ENCODE measurements around the gene DOCK2. TPM values are rescaled to one million over a fixed set of nuclear protein-coding genes. Genes with fewer than 3 reads are reported as not detected.
A peak's percentile ranks its signal among the peaks of the same experiment; 100 is the strongest.

The DOCK2 gene
- total RNA-seq, 2 experiments from 2014 or later = 161 to 205 TPM

GRCh38 chr5:169979871-169980270, 342.8 kb downstream of the DOCK2 start:
- Histone ChIP-seq H3K9me3 (ENCODE audit: low read length) (no peaks in the 10 kb centered on the region), H3K4me1 (ENCODE audit: insufficient read depth, low read length, poor library complexity, severe bottlenecking) (no peaks in the 10 kb centered on the region), H3K4me3 (ENCODE audit: low read depth, low read length, poor library complexity, severe bottlenecking) (no peak overlapping the region), H3K27ac (ENCODE audit: low read depth, low read length, poor library complexity, severe bottlenecking) (no peak overlapping the region), H3K79me2 (ENCODE audit: insufficient read depth, low read depth, low read length) (no peaks in the 10 kb centered on the region), H2AFZ (ENCODE audit: low read length) (no peak overlapping the region), H4K20me1 (ENCODE audit: insufficient read depth, low read length) (no peaks in the 10 kb centered on the region), H3K4me2 (ENCODE audit: low read length) (no peak overlapping the region), H3K36me3 (ENCODE audit: insufficient read depth, low read length) (peaks cover 23% of the 10 kb centered on the region), H3K9me2 (ENCODE audit: insufficient read depth, low read length) (no peaks in the 10 kb centered on the region)
- DNase-seq (ENCODE audit: low spot score) = no peak
- ChIA-PET CTCF (ENCODE audit: unreplicated experiment) (interaction anchor here (0.6 kb wide), 1 partner anchor 42 kb away, joined by 3 read pairs; no protein-coding TSS in a partner anchor), POLR2A (no interaction called here)
- no peak for TF ChIP-seq EZH2phosphoT487 (IDR thresholded peaks at IDR 0.05; ENCODE audit: borderline replicate concordance, low read depth, low read length)
- BruUV-seq (replicated peaks) = no TSS peak
- intact Hi-C loops (cut with micrococcal nuclease; ENCODE audit: unreplicated experiment) = no loop called here

GRCh38 chr5:169980418-169981053, 343.5 kb downstream of the DOCK2 start, which contains the start of gene INSYN2B:
INSYN2B (minus strand) TSS chr5:169980495; CDS start chr5:169883898, 96,597 bp downstream.
- no peak within 1 kb of the TSS for H3K4me3 ChIP-seq (ENCODE audit: low read depth, low read length, poor library complexity, severe bottlenecking)
- peak; percentile 23 for DNase-seq (ENCODE audit: low spot score)
- no peak within 1 kb of the TSS for H3K4me2 ChIP-seq (ENCODE audit: low read length)
- no TSS peak for BruUV-seq (replicated peaks)
- CTCF ChIA-PET (ENCODE audit: unreplicated experiment) = interaction anchor here (0.5 kb wide), 1 partner anchor 201 kb away, joined by 4 read pairs; no protein-coding TSS in a partner anchor
- intact Hi-C loops (cut with micrococcal nuclease; ENCODE audit: unreplicated experiment) = no loop called here
- no peaks in the 10 kb centered on the region for H3K9me3 ChIP-seq (ENCODE audit: low read length)
- H2AFZ ChIP-seq (ENCODE audit: low read length) = no peak within 1 kb of the TSS
- H4K20me1 ChIP-seq (ENCODE audit: insufficient read depth, low read length) = no peaks in the 10 kb centered on the region
- H3K79me2 ChIP-seq (ENCODE audit: insufficient read depth, low read depth, low read length) = no peaks in the 10 kb centered on the region
- H3K36me3 ChIP-seq (ENCODE audit: insufficient read depth, low read length) = peaks cover 28% of the 10 kb centered on the region
- H3K27ac ChIP-seq (ENCODE audit: low read depth, low read length, poor library complexity, severe bottlenecking) = no peak within 1 kb of the TSS
- POLR2A ChIA-PET = no interaction called here
- no peaks in the 10 kb centered on the region for H3K4me1 ChIP-seq (ENCODE audit: insufficient read depth, low read length, poor library complexity, severe bottlenecking)
- TF ChIP-seq CTCF (conservative IDR thresholded peaks at IDR 0.05; ENCODE audit: low read length) (peak; percentile 73), EZH2phosphoT487 (IDR thresholded peaks at IDR 0.05; ENCODE audit: borderline replicate concordance, low read depth, low read length) (no peak)
- H3K9me2 ChIP-seq (ENCODE audit: insufficient read depth, low read length) = no peaks in the 10 kb centered on the region

GRCh38 chr5:169988206-169988605, 351.1 kb downstream of the DOCK2 start:
- Histone ChIP-seq H4K20me1 (ENCODE audit: insufficient read depth, low read length) (no peaks in the 10 kb centered on the region), H3K4me2 (ENCODE audit: low read length) (no peak overlapping the region), H2AFZ (ENCODE audit: low read length) (no peak overlapping the region), H3K9me2 (ENCODE audit: insufficient read depth, low read length) (no peaks in the 10 kb centered on the region), H3K4me3 (ENCODE audit: low read depth, low read length, poor library complexity, severe bottlenecking) (no peak overlapping the region), H3K9me3 (ENCODE audit: low read length) (no peaks in the 10 kb centered on the region), H3K36me3 (ENCODE audit: insufficient read depth, low read length) (peaks cover 78% of the 10 kb centered on the region), H3K4me1 (ENCODE audit: insufficient read depth, low read length, poor library complexity, severe bottlenecking) (no peaks in the 10 kb centered on the region), H3K27ac (ENCODE audit: low read depth, low read length, poor library complexity, severe bottlenecking) (no peak overlapping the region), H3K79me2 (ENCODE audit: insufficient read depth, low read depth, low read length) (no peaks in the 10 kb centered on the region)
- no peak for DNase-seq (ENCODE audit: low spot score)
- no TSS peak for BruUV-seq (replicated peaks)
- ChIA-PET POLR2A (interaction anchor here (0.7 to 1.0 kb wide), 3 partner anchors 11 to 35 kb away, joined by 3 to 4 read pairs (median 3); no protein-coding TSS in a partner anchor), CTCF (ENCODE audit: unreplicated experiment) (no interaction called here)
- no peak for TF ChIP-seq EZH2phosphoT487 (IDR thresholded peaks at IDR 0.05; ENCODE audit: borderline replicate concordance, low read depth, low read length)
- TF ChIP-seq CTCF (conservative IDR thresholded peaks at IDR 0.05; ENCODE audit: low read length) = no peak
- intact Hi-C loops (cut with micrococcal nuclease; ENCODE audit: unreplicated experiment) = no loop called here

Data from OCI-LY7 (cell line).